ENCODE measurements around the gene CEP295NL. TPM values are rescaled to one million over a fixed set of nuclear protein-coding genes. Genes with fewer than 3 reads are reported as not detected.

CEP295NL gene
- 2.2 and 2.8 TPM in 2 replicates for total RNA-seq

GRCh38 chr17:78903101-78903779 is at the start of gene CEP295NL:
TSS of gene CEP295NL (minus strand) at chr17:78903201. CDS start at chr17:78901828, 1,373 bp downstream.

GRCh38 chr17:78925234-78925633 is 22.2 kb upstream of the CEP295NL start, which contains the start of gene TIMP2:
TSS of gene TIMP2 (minus strand) at chr17:78925387. CDS start at chr17:78925088, 299 bp downstream.

GRCh38 chr17:78840780-78841611 is 62.0 kb downstream of the CEP295NL start, which contains the start of gene USP36:
TSS of gene USP36 (minus strand) at chr17:78840814. CDS start at chr17:78836363, 4,451 bp downstream.

Other genes starting within 250 kb of the CEP295NL start
- 11.2 and 12.0 TPM in 2 replicates for gene CYTH1, start 120.9 kb downstream of the CEP295NL start, total RNA-seq
- gene USP36, start 62.4 kb downstream of the CEP295NL start, total RNA-seq = 10.6 and 13.5 TPM in 2 replicates
- 76.0 and 124 TPM in 2 replicates for gene TIMP2, start 22.2 kb upstream of the CEP295NL start, total RNA-seq
- gene LGALS3BP, start 76.7 kb upstream of the CEP295NL start, total RNA-seq = 214 and 366 TPM in 2 replicates
- gene CANT1, start 106.6 kb upstream of the CEP295NL start, total RNA-seq = 31.8 and 33.7 TPM in 2 replicates
- 4.7 and 5.4 TPM in 2 replicates for gene C1QTNF1, start 121.0 kb upstream of the CEP295NL start, total RNA-seq
- 9.9 and 10.1 TPM in 2 replicates for gene ENGASE, start 171.6 kb upstream of the CEP295NL start, total RNA-seq